SJSA1 (cell line): Measurements from ENCODE around the gene FGFBP3. TPM values are rescaled to one million over a fixed set of nuclear protein-coding genes. Genes with fewer than 3 reads are reported as not detected.

Experiments
- DNase-seq, 2 experiments: peaks; one replicate each; pipeline ENCODE4 v3.0.0-alpha.2; 2015 to 2020; ENCODE audit warnings: low spot score in 2 of 2, low read depth in 1 of 2
- H3K27ac ChIP-seq: fragments of 250-450 bp; sonication (Bioruptor Pico); 2 replicates; pipeline ENCODE4 v1.5.1; 2020; ENCODE audit warnings: mild to moderate bottlenecking, moderate library complexity
- H3K27me3 ChIP-seq: fragments of 250-450 bp; sonication (Bioruptor Pico); replicated peaks from 2 replicates; pipeline ENCODE4 v1.5.1; 2020; ENCODE audit warnings: mild to moderate bottlenecking, moderate library complexity
- H3K36me3 ChIP-seq: fragments of 250-450 bp; sonication (Bioruptor Pico); 2 replicates; pipeline ENCODE4 v1.5.1; 2020; ENCODE audit warnings: mild to moderate bottlenecking
- H3K4me1 ChIP-seq: fragments of 250-450 bp; sonication (Bioruptor Pico); replicated peaks from 2 replicates; pipeline ENCODE4 v1.6.1; 2021; ENCODE audit warnings: mild to moderate bottlenecking
- H3K4me3 ChIP-seq: fragments of 250-450 bp; sonication (Bioruptor Pico); 2 replicates; pipeline ENCODE4 v1.5.1; 2020; ENCODE audit warnings: mild to moderate bottlenecking
- H3K9me3 ChIP-seq: fragments of 250-450 bp; sonication (Bioruptor Pico); replicated peaks from 2 replicates; pipeline ENCODE4 v1.5.1; 2020; ENCODE audit warnings: mild to moderate bottlenecking
- total RNA-seq: library from RNA; depleted of rRNA; stranded (reverse); fragments of >200 nt; shearing (Covaris generic); gene quantifications from 2 replicates; pipeline ENCODE4 v1.2.3, GENCODE V29; 2014

FGFBP3 gene
- total RNA-seq, 1 experiment from 2014 or later: not detected

DNA sequence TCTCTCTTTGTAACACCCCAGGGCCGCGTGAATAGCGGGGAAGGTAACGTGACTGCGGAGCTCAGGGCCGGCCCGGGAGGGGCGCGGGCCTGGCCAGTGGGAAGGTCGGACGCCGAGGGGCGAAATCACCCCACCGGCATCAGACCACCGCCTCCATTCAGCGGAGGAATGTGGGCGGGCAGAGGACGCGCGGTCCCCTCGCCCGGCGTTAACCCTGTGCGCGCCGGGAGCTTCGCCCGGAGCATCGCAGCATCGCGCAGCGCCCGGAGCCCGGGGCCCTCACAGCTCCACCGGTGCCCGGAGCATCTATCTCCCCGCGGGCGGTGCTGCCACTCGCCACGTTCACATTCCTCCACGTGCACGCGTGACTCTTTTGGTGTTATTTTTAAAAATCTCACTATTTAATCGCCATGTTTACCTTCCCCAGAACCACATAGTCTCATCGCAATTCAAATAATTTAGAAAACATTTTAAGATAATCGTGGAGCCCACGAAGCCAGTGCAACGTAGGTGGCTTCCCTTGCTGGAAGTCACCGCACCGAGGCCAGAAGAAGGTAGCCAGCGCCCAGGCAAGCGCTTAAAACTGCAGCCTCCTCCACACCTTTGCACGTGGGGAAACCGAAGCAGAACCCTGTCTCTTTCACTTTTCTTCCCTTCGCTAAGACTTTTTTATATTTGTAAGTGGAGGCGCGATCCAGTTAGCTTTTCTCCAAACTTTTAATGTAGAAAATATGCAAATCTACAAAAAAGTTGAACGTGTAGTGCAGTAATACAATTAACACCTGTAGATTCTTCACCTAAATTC lies 21.8 kb downstream of the FGFBP3 start:
- no peak overlapping the region for H3K27ac ChIP-seq
- H3K27me3 ChIP-seq: 0 out of 2 replicates have a peak, but pooled peaks cover 3% of the 10 kb centered on the region
- peak overlapping the region; percentile 37 for H3K4me3 ChIP-seq
- H3K9me3 ChIP-seq: no peaks in the 10 kb centered on the region; the same call in 1 of the 2 replicates
- H3K4me1 ChIP-seq: peaks cover 7% of the 10 kb centered on the region
- no peaks in the 10 kb centered on the region for H3K36me3 ChIP-seq
- peak in 1 of 2 experiments; percentile 33 for DNase-seq

DNA sequence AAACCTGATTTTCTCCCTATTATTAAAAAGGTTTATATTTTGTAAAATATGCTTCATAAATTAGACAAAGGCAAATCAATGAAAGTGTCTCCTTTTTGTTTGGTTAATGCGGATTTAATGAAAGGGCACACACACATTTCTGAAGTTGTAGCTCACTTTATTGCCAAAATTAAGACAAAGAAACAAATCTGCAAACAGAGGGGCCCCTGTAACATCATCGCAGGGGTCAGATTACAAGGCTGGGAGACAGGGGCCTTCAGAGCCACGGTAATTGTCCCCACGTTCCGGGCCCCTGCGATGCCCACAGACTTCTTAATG lies 22.4 kb downstream of the FGFBP3 start:
- Histone ChIP-seq H3K9me3 (no peaks in the 10 kb centered on the region; the same call in 1 of the 2 replicates), H3K4me3 (peak overlapping the region; percentile 37), H3K4me1 (peaks cover 7% of the 10 kb centered on the region), H3K27ac (no peak overlapping the region), H3K36me3 (no peaks in the 10 kb centered on the region), H3K27me3 (0 out of 2 replicates have a peak, but pooled peaks cover 3% of the 10 kb centered on the region)
- DNase-seq: no peak

DNA sequence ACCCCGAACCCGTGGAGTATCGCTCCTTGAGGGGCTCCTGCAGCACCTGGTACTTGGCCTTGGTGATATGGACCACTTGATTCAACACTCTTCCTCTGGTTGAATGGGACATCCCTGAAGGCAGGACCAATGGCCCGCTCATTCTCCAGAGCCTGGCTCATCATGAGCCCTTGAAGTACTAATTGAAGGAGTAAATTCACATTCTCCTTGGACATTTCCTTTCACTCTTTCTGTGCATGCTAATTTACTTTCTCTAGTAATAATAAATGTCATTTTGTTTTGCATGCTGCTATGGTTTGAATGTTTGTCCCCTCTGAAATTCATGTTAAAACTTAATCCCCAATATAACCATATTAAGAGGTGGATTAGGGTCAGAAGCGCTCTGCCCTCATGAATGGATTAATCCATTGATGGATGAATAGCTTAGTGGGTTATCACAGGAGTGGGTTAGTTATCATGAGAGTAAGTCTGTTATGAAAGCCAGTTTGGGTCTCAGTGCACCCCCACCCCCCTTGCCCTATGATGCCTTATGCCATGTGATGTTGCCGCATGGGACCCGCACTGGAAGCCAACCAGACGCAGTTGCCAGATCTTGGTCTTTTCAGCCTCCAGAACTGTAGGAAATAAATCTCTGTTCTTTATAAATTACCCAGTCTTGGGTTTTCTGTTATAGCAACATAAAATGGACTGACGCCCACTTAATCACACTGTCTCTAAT lies 23.8 kb downstream of the FGFBP3 start:
- peaks cover 7% of the 10 kb centered on the region for H3K4me1 ChIP-seq
- no peak overlapping the region for H3K4me3 ChIP-seq
- H3K27me3 ChIP-seq: 0 out of 2 replicates have a peak, but pooled peaks cover 3% of the 10 kb centered on the region
- H3K27ac ChIP-seq: no peak overlapping the region
- no peaks in the 10 kb centered on the region; the same call in 1 of the 2 replicates for H3K9me3 ChIP-seq
- DNase-seq: no peak
- no peaks in the 10 kb centered on the region for H3K36me3 ChIP-seq

DNA sequence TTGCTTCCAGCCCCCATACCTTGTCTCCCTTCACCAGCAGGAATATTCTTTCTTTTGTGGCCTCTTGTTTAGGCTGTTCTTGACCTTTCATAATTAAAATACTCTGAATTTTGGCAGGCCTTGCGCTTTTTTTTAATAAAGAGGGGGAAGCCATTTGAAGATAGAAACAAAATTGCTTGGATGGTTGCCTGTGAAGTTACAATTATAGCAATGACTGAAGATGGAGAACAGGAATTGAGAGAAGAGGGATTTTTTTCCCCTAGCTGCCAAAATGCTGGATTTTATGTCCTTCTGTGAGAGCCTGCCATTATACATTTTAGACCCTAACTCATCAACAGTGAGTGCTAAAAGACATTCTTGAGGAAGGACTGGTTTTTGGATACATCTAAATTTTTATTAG lies 24.8 kb downstream of the FGFBP3 start:
- peaks cover 7% of the 10 kb centered on the region for H3K4me1 ChIP-seq
- no peak overlapping the region for H3K27ac ChIP-seq
- no peak for DNase-seq
- H3K36me3 ChIP-seq: no peaks in the 10 kb centered on the region
- H3K27me3 ChIP-seq: 0 out of 2 replicates have a peak, but pooled peaks cover 3% of the 10 kb centered on the region
- no peaks in the 10 kb centered on the region; the same call in 1 of the 2 replicates for H3K9me3 ChIP-seq
- H3K4me3 ChIP-seq: no peak overlapping the region

DNA sequence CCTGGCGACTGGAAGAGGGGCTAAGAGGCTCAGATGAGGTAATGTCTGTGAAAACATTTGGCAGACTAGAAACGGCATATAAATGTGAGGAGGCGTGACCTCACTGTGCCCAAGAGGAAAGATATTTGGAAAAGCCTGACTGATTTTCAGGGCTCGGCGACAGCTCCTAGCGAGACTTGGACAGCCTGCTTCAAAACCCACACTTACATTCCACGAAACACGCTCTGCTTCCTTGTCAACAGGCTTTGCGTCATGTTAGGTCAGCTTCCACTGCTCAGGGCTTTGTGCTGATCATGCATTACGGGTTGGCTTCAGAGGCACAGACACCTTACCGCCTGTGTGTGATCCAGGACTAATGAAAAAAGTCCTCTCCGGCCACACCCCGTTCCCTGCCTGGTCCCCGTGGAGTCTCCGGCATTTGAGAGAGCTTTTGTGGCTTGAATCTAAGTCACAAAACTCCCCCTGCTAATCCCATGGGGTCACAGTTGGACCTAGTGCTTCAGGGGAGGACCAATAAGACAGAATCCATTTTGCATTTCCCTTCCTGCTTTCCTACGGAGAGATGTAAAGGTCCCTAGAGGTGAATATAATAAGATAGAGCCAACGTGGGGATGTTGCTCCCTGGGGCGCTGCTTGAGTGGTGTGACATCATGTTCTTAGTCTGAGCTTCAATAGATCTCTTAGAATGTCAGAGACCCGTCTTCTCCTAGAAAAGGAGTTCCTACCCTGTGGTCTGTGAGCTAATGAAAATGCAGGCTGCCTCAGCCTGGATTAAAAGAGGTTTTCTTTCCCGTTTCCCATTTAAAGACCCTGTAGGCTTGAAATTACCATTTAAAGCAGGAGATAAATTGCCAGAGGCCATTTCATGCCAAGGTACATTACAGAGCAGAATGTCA lies 25.5 kb downstream of the FGFBP3 start:
- no peak overlapping the region for H3K27ac ChIP-seq
- H3K36me3 ChIP-seq: no peaks in the 10 kb centered on the region
- peaks cover 7% of the 10 kb centered on the region for H3K4me1 ChIP-seq
- DNase-seq: no peak
- no peak overlapping the region for H3K4me3 ChIP-seq
- 0 out of 2 replicates have a peak, but pooled peaks cover 3% of the 10 kb centered on the region for H3K27me3 ChIP-seq
- no peaks in the 10 kb centered on the region; the same call in 1 of the 2 replicates for H3K9me3 ChIP-seq

DNA sequence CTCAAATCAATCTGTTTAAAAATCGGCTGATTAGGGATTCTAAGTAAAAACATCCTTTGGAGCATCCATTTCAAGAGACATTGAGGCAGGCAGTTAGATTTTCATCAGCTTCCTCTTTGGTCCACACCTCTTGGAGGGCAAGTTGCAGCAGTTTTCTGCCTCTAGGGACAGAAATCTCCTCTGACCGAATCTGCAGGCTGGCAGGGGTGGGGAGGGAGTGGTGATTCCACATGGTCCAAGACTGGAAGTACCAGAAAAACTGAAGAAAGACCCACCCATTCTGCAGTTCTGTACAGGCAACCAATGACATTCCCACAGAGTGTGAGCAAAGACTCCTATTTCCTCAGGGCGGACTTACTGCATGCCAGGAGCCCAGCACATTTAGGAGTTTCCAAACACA lies 29.0 kb downstream of the FGFBP3 start:
- Histone ChIP-seq H3K9me3 (no peaks in the 10 kb centered on the region), H3K27ac (no peak overlapping the region), H3K27me3 (no peaks in the 10 kb centered on the region), H3K36me3 (no peaks in the 10 kb centered on the region), H3K4me3 (no peak overlapping the region), H3K4me1 (no peaks in the 10 kb centered on the region)
- DNase-seq: no peak

DNA sequence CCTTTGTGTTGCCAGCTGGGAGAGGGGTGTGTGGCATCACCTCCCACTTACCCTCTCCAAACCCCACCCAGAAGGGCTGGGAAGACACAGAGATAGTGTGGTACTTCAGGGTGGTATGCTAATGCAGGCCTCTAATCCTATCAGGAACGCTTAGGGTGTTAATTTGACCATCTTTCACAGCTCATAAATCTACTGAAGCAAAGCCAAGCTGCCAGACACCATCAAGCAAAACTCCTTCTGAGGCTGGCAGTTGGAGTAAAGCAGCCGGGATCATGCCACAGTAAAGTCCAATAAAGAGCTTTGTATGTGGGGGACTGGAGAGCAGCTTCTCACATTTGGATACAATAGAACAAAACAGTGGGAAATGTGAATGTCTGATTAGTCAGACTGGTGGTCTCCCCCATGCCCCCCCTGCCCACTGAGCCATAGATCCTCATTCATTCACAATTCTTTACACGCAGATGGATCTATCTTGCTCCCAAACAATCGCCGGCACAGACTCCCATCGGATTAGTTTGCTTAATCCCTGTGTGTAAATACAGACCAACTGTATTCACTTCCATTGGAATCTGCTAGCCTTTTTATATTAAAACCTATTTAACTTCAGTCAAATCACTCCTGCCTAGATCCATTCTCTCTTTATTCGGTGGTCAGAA lies 29.6 kb downstream of the FGFBP3 start:
- Histone ChIP-seq H3K27ac (no peak overlapping the region), H3K4me1 (no peaks in the 10 kb centered on the region), H3K27me3 (no peaks in the 10 kb centered on the region), H3K4me3 (no peak overlapping the region), H3K36me3 (no peaks in the 10 kb centered on the region), H3K9me3 (no peaks in the 10 kb centered on the region)
- DNase-seq: no peak

DNA sequence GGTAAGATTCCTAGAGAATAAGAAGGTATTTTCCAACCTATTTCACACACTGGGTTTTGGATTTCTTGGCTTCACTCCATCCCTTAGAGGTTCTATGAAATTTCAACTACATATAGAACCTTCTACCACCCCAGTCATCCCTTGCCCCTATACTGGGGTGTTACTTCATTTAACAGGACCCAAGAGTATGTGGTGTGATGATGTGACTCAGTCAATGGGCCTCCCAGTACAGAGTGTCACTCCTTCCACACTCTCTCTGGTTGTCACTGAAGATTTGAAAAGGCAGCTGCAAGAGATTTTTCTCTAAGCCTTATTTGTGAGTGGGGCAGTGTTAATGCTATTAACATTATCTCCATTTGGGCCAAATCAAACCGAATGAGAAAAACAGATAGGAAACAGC lies 33.5 kb downstream of the FGFBP3 start:
- Histone ChIP-seq H3K9me3 (no peaks in the 10 kb centered on the region), H3K36me3 (no peaks in the 10 kb centered on the region), H3K27me3 (no peaks in the 10 kb centered on the region), H3K4me3 (no peak overlapping the region), H3K4me1 (no peaks in the 10 kb centered on the region), H3K27ac (no peak overlapping the region)
- no peak for DNase-seq

DNA sequence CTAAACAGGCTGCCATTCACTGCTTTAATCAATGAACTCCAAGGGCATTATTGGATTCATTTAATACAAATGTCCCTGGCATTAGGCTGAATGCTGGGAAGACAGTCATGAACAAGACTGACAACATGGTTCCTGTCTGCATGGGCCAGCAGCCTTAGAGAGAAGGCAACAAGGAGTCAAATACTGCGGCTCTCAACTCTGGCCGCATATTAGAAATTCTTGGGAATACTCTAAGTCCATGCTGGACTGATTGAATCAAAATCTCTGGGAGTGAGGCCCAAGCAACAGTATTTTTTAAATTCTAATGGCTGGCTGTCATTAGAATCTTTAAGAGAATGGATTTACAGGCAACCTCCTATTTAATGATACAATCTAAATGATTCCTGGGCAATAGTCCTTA lies 34.1 kb downstream of the FGFBP3 start:
- Histone ChIP-seq H3K27me3 (no peaks in the 10 kb centered on the region), H3K4me1 (no peaks in the 10 kb centered on the region), H3K9me3 (no peaks in the 10 kb centered on the region), H3K27ac (no peak overlapping the region), H3K4me3 (no peak overlapping the region), H3K36me3 (no peaks in the 10 kb centered on the region)
- DNase-seq: no peak

DNA sequence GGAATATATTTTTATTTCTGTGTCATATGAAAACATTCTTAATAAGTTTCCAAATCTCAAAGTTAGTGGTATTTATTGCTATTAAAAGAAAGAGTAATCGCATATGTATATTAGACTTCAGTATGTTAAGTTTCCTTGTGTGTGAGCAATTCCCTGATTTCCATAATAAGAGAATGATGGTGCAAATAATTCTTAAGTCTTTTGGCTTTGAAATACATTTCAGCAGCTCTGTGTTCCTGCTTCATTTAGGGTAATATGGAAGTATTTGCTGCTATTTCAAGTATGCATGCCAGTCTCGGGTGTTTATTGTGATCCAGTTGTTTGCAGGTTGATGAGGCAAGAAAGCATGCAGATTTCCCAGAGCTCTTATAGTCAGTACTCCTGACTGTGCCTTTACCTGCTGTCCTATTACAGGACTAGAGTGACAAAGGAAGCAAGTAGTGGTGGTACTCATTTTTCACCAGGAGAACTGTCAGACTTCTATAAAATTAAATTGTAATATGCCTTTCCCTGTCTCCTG lies 43.7 kb downstream of the FGFBP3 start:
- Histone ChIP-seq H3K27ac (no peak overlapping the region), H3K4me1 (no peaks in the 10 kb centered on the region), H3K27me3 (no peaks in the 10 kb centered on the region), H3K36me3 (peaks cover 28% of the 10 kb centered on the region), H3K4me3 (no peak overlapping the region), H3K9me3 (no peaks in the 10 kb centered on the region)
- no peak for DNase-seq

DNA sequence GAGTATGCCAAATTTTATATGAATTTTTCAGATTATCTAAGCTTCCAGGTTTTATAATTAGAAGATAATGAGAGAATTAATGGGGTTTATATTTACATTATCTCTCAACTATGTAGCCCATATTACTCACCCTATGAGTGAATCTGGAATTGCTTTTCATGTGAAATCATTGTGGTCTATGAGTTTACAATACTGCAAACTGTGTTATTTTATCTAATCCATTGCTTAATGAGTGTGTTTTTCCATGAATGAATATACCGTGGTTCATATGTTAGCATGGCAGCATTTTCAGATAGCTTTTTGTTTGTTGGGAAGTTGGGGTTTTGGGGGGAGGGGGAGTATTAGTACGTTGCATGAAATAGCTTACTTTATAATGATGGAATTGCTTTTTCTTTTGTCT lies 44.5 kb downstream of the FGFBP3 start:
- no peak for DNase-seq
- H3K9me3 ChIP-seq: no peaks in the 10 kb centered on the region
- H3K27me3 ChIP-seq: no peaks in the 10 kb centered on the region
- H3K4me1 ChIP-seq: no peaks in the 10 kb centered on the region
- H3K4me3 ChIP-seq: no peak overlapping the region
- no peak overlapping the region for H3K27ac ChIP-seq
- H3K36me3 ChIP-seq: peaks cover 35% of the 10 kb centered on the region

DNA sequence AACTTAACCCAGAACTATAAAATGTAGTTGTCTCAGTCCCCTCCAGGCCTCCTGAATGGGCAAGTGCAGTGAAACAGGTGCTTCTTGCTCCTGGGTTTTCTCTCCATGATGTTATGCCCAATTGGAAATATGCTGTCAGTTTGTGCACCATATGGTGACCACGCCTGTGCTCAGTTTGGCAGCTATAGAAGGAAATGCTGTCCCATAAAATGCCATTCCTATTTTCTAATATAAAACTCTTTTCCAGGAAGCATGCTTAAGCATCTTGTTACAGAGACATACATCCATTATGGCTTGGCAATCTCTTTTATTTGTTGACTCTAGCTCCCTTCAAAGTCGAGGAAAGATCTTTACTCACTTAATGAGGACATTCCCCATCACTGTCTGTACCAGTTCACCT lies 45.2 kb downstream of the FGFBP3 start:
- H3K27me3 ChIP-seq: no peaks in the 10 kb centered on the region
- peaks cover 41% of the 10 kb centered on the region for H3K36me3 ChIP-seq
- no peak for DNase-seq
- H3K9me3 ChIP-seq: no peaks in the 10 kb centered on the region
- H3K27ac ChIP-seq: no peak overlapping the region
- no peak overlapping the region for H3K4me3 ChIP-seq
- H3K4me1 ChIP-seq: no peaks in the 10 kb centered on the region

DNA sequence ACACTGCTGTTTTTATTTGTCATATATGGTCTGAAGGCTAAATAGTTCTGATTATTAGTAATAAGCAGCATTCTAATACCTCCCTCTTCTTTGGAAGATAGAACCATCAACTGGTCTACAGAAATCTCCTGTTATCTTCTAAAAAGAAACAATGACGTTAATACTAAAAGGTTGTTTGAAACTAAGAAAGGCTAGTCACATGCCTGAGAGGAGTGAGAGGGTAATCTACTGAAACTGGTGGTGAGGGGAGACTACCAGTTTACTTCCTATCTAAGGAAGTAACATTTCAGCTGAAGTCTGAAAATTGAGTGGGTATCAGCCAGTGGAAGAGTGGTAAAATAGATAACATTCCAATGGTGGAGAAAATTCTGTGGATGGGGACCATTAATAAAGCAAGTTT lies 48.4 kb downstream of the FGFBP3 start:
- H3K36me3 ChIP-seq: peaks cover 64% of the 10 kb centered on the region

More for the DNA sequence above, 48.4 kb downstream of the FGFBP3 start:
- Histone ChIP-seq H3K4me3 (no peak overlapping the region), H3K27ac (no peak overlapping the region), H3K4me1 (no peaks in the 10 kb centered on the region), H3K9me3 (no peaks in the 10 kb centered on the region), H3K27me3 (no peaks in the 10 kb centered on the region)
- DNase-seq: no peak
